ENCODE data around the gene SERPINB10. TPM values are rescaled to one million over a fixed set of nuclear protein-coding genes. Genes with fewer than 3 reads are reported as not detected.

SERPINB10 gene
- total and polyA plus RNA-seq, 12 donors = 0.06 TPM; not detected in 11

DNA sequence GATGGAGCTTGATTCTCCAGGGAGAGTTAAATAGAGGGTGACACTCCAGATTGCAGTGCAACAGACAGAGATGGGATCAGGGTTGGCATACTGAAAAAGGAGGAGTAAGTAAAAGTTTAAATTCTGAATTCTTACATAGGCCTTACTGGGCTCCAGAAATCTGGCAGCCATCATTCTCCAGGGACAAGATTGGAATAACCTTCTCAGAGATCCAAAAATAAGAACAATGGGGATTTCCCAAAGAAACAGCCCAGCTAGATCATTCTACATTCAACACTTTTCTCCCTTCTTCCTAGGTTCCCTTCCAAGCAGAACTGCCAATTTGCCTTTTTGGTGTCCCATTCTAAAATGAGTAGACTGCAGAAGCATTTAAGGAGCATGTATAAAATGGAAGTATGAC lies 35.2 kb upstream of the SERPINB10 start:
- H3K36me3 ChIP-seq (replicated peaks in 1 of 2) = no peaks in the 10 kb centered on the region
- intact Hi-C loops (cut with DNase I) = no loop called here
- no peaks in the 10 kb centered on the region for H3K4me1 ChIP-seq (replicated peaks in 1 of 2)
- no peak overlapping the region for H3K4me3 ChIP-seq
- no peak overlapping the region for H3K27ac ChIP-seq
- no peaks in the 10 kb centered on the region for H3K9me3 ChIP-seq (replicated peaks in 1 of 3)
- TF ChIP-seq POLR2A (IDR thresholded peaks at IDR 0.05) = no peak
- TF ChIP-seq, protein P1, sequence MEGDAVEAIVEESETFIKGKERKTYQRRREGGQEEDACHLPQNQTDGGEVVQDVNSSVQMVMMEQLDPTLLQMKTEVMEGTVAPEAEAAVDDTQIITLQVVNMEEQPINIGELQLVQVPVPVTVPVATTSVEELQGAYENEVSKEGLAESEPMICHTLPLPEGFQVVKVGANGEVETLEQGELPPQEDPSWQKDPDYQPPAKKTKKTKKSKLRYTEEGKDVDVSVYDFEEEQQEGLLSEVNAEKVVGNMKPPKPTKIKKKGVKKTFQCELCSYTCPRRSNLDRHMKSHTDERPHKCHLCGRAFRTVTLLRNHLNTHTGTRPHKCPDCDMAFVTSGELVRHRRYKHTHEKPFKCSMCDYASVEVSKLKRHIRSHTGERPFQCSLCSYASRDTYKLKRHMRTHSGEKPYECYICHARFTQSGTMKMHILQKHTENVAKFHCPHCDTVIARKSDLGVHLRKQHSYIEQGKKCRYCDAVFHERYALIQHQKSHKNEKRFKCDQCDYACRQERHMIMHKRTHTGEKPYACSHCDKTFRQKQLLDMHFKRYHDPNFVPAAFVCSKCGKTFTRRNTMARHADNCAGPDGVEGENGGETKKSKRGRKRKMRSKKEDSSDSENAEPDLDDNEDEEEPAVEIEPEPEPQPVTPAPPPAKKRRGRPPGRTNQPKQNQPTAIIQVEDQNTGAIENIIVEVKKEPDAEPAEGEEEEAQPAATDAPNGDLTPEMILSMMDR (IDR thresholded peaks at IDR 0.05) = no peak
- no peak for DNase-seq
- no peaks in the 10 kb centered on the region for H3K27me3 ChIP-seq

DNA sequence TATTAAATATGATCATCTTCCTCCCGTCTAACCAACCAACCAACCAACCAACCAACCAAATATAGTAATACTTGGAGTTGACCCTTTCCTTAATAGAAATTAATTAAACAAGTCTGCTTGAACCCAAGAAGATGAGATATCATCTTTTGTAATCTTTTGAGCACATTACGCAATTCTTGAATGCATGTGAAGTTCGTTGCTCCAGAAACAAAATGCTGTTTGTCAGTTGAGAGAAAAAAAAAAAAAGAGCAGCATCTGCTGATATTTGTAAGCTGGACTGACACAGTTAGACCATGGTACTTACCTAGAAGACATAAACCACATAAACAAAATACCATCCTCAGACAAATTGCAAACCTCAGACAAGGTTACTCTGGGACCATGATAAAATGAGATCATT lies 29.4 kb upstream of the SERPINB10 start:
- no peak overlapping the region for H3K4me3 ChIP-seq
- H3K9me3 ChIP-seq (replicated peaks in 1 of 3) = no peaks in the 10 kb centered on the region
- no peaks in the 10 kb centered on the region for H3K4me1 ChIP-seq (replicated peaks in 1 of 2)
- intact Hi-C loops (cut with DNase I) = no loop called here
- no peak for DNase-seq
- no peak overlapping the region for H3K27ac ChIP-seq
- TF ChIP-seq, protein P1 (IDR thresholded peaks at IDR 0.05) = no peak
- TF ChIP-seq POLR2A (IDR thresholded peaks at IDR 0.05) = no peak
- no peaks in the 10 kb centered on the region for H3K36me3 ChIP-seq (replicated peaks in 1 of 2)
- WGBS, 4 donors = 38 to 52% (median 51%) methylated on average over 3 of the region's 3 CpGs
- H3K27me3 ChIP-seq = no peaks in the 10 kb centered on the region

DNA sequence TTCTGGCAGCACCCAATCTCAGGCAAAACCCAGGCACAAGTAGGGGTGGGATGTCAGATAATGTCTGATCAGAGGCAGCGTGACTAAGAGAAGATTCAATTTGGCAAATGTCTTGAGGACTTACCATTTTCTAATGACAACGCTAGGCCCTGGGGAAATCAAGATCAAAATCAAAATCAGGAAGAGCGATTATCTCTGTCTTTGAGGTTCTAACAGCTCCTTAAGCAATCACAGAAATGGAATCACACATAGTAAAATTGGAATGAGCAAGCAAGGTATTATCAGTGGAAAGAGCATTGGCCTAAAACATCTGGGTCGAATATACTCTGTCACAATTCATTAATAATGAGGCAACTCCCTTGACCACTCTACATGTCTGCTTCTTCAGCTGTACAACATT lies 28.8 kb upstream of the SERPINB10 start:
- Histone ChIP-seq H3K27ac (no peak overlapping the region), H3K36me3 (replicated peaks in 1 of 2) (no peaks in the 10 kb centered on the region), H3K9me3 (replicated peaks in 1 of 3) (no peaks in the 10 kb centered on the region), H3K4me1 (replicated peaks in 1 of 2) (no peaks in the 10 kb centered on the region), H3K27me3 (no peaks in the 10 kb centered on the region), H3K4me3 (no peak overlapping the region)
- no peak for DNase-seq
- no peak for TF ChIP-seq POLR2A (IDR thresholded peaks at IDR 0.05)
- TF ChIP-seq, protein P1 (IDR thresholded peaks at IDR 0.05) = no peak
- WGBS, 4 donors = 72 to 76% (median 73%) methylated on average over 4 of the region's 4 CpGs
- intact Hi-C loops (cut with DNase I) = no loop called here

DNA sequence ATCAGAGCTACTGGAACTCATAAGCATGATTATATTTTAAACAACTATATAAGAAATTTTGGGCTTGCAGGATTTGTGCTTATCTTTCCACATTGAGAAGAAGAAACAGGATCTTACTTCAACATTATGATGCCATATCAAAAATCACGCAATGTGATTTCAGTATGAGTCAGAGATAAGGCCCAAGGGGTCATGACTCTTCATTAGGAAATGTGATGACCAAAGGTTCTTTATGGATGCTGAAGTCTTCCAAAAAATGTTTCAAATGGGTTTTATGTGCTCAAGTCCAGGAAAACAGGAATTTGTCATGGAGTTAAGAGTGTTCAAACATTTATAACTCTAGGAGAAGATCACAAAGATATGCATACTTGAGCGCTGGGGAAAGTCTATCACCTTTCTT lies 28.0 kb upstream of the SERPINB10 start:
- intact Hi-C loops (cut with DNase I) = no loop called here
- TF ChIP-seq, protein P1 (IDR thresholded peaks at IDR 0.05) = no peak
- no peak for TF ChIP-seq POLR2A (IDR thresholded peaks at IDR 0.05)
- WGBS, 4 donors = 54 to 59% (median 57%) methylated on average over 2 of the region's 2 CpGs
- DNase-seq = no peak
- Histone ChIP-seq H3K4me1 (replicated peaks in 1 of 2) (no peaks in the 10 kb centered on the region), H3K27me3 (no peaks in the 10 kb centered on the region), H3K27ac (no peak overlapping the region), H3K9me3 (replicated peaks in 1 of 3) (no peaks in the 10 kb centered on the region), H3K36me3 (replicated peaks in 1 of 2) (no peaks in the 10 kb centered on the region), H3K4me3 (no peak overlapping the region)

Measured in adrenal gland (tissue), 12 donors.